ENCODE data around the gene ADAMTSL3. TPM values are rescaled to one million over a fixed set of nuclear protein-coding genes. Genes with fewer than 3 reads are reported as not detected.

ADAMTSL3 gene
- total and polyA plus RNA-seq, 2 experiments from 2014 or later, result 0.61 to 0.87 TPM

GRCh38 chr15:83650831-83651230, 3.1 kb upstream of the ADAMTSL3 start (continued):
- TF ChIP-seq ZNF462 (CRISPR knock-in tag; IDR thresholded peaks at IDR 0.05), result no peak
- TF ChIP-seq NANOG (IDR thresholded peaks at IDR 0.05; ENCODE audit: borderline replicate concordance), result no peak
- TF ChIP-seq CREB1 (CRISPR knock-in tag; IDR thresholded peaks at IDR 0.05; ENCODE audit: low read depth), result no peak

GRCh38 chr15:83651541-83651940, 2.4 kb upstream of the ADAMTSL3 start:
- H3K27me3 ChIP-seq (ENCODE audit: insufficient read depth), result peaks cover 48% of the 10 kb centered on the region
- Mint-ChIP-seq H3K4me1 (peaks cover 19% of the 10 kb centered on the region), H3K9me3 (no peaks in the 10 kb centered on the region), H3K36me3 (ENCODE audit: low read depth) (no peaks in the 10 kb centered on the region; the same call in 2 of the 3 replicates), H3K4me3 (no peak overlapping the region), H3K27me3 (ENCODE audit: insufficient read depth, low read depth, poor library complexity) (peaks cover 35% of the 10 kb centered on the region), H3K27ac (no peak overlapping the region)
- DNase-seq (ENCODE audit: low spot score) (no peak), ATAC-seq (no peak)
- no peak overlapping the region for H2AFZ ChIP-seq
- H3K4me2 ChIP-seq, result no peak overlapping the region
- 0 out of 2 replicates have a peak, but pooled peaks cover 7% of the 10 kb centered on the region for H3K9me2 ChIP-seq (ENCODE audit: insufficient read depth)
- no peaks in the 10 kb centered on the region for H4K20me1 ChIP-seq (replicated peaks; ENCODE audit: insufficient read depth)
- H3K4me3 ChIP-seq, result no peak overlapping the region
- H3F3A ChIP-seq (replicated peaks; ENCODE audit: low read depth), result 0 out of 2 replicates have a peak, but pooled peaks cover 4% of the 10 kb centered on the region
- peaks cover 4% of the 10 kb centered on the region; the same call in 1 of the 2 replicates for H3K4me1 ChIP-seq (ENCODE audit: insufficient read depth)
- no peak overlapping the region for H3K27ac ChIP-seq (ENCODE audit: low read depth)
- H3K79me2 ChIP-seq (replicated peaks; ENCODE audit: insufficient read depth), result no peaks in the 10 kb centered on the region
- no peaks in the 10 kb centered on the region; the same call in 1 of the 2 replicates for H3K36me3 ChIP-seq (ENCODE audit: insufficient read depth)
- TF ChIP-seq ZNF462 (CRISPR knock-in tag; IDR thresholded peaks at IDR 0.05) (no peak), EZH2phosphoT487 (IDR thresholded peaks at IDR 0.05; ENCODE audit: unreplicated experiment) (no peak), ETS1 (IDR thresholded peaks at IDR 0.05) (no peak), POLR2AphosphoS5 (IDR thresholded peaks at IDR 0.05; ENCODE audit: low read depth) (no peak), EZH2 (IDR thresholded peaks at IDR 0.05; ENCODE audit: low read depth, unreplicated experiment) (no peak), JUNB (IDR thresholded peaks at IDR 0.05; ENCODE audit: unreplicated experiment) (no peak)
